Sigmoid colon (tissue), 3 donors: Measurements from ENCODE around the gene CES3.

Source experiments
- POLR2A ChIP-seq, 2 donors: fragments of 450-650 bp; IDR thresholded peaks; one replicate each; pipeline ENCODE4 v1.6.1; 2016; ENCODE audit warnings: antibody characterized with exemption in 2 of 2, mild to moderate bottlenecking in 2 of 2, moderate library complexity in 2 of 2
- TF ChIP-seq, protein P1 (sequence below), 4 experiments: fragments of 450-650 bp in 3 of 4; fragments of 200-600 bp in 1 of 4; IDR thresholded peaks; one replicate each; pipeline ENCODE4 v1.5.1; 2016 to 2019; ENCODE audit warnings: antibody characterized with exemption in 4 of 4, mild to moderate bottlenecking in 3 of 4, moderate library complexity in 2 of 4

DNA sequence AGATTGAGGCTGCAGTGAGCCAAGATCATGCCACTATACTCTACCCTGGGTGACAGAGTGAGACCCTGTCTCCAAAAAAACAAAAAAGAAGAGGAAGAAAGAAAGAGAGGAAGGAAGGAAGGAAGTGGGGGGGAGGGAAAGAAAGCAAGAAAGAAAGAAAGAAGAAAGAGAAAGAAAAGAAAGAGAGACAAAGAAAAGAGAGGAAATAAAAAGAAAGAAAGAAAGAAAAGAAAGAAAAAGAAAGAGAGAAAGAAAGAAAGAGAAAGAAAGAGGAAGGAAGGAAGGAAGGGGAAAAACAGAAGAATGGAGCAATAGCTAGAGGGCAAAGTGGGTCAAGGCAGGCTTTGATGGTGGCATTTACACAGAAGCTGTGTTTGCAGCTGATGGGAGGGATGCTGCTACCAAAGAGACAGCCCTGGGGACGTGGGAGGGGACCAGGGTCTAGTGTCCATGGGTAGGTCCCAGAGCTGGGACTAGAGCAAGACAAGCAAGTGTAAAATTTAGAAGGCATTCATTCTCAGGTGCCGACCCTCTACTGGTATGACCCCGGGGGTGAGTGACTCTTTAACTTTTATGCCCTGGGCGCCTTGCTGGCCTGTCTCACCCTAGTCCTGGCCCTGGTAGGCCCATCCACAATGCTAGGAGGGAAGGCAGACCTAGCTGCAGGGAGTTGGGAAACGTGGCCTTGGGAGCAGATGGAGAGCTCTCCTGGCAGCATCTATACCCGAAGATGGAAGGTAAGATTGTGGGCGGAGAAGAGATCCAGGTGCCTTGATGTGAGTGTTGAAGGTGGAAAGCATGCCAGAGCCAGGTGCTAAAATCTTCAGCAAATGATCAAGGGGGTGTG lies 2.0 kb upstream of the CES3 start:
- TF ChIP-seq, protein P1, sequence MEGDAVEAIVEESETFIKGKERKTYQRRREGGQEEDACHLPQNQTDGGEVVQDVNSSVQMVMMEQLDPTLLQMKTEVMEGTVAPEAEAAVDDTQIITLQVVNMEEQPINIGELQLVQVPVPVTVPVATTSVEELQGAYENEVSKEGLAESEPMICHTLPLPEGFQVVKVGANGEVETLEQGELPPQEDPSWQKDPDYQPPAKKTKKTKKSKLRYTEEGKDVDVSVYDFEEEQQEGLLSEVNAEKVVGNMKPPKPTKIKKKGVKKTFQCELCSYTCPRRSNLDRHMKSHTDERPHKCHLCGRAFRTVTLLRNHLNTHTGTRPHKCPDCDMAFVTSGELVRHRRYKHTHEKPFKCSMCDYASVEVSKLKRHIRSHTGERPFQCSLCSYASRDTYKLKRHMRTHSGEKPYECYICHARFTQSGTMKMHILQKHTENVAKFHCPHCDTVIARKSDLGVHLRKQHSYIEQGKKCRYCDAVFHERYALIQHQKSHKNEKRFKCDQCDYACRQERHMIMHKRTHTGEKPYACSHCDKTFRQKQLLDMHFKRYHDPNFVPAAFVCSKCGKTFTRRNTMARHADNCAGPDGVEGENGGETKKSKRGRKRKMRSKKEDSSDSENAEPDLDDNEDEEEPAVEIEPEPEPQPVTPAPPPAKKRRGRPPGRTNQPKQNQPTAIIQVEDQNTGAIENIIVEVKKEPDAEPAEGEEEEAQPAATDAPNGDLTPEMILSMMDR (IDR thresholded peaks at IDR 0.05) = no peak
- TF ChIP-seq POLR2A (IDR thresholded peaks at IDR 0.05) = no peak
